ENCODE measurements around the gene LENEP.

DNA sequence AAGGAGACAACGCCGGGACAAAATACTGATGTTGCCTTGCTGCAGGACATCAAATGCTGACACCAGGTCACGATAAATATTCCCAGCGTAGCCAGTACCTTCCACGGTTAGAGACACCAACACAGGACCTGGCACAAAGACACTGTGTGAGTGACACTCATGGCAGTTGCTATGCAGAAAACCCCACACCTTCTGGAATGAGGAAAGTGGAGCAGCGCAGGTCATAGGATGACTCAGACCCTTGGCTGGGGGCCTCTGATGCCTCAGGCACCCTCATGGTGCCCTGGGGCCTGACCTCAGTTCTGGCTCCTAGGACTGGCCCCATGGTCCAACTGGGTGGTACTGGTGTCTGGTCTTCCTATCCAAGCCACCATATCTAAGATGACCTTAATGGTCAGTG lies 33.2 kb downstream of the LENEP start:
- TF ChIP-seq EZH2 (optimal IDR thresholded peaks at IDR 0.05; ENCODE audit: low read depth, low read length) (no peak), EZH2phosphoT487 (IDR thresholded peaks at IDR 0.05; ENCODE audit: low read length) (no peak)
- TF ChIP-seq, protein P1, sequence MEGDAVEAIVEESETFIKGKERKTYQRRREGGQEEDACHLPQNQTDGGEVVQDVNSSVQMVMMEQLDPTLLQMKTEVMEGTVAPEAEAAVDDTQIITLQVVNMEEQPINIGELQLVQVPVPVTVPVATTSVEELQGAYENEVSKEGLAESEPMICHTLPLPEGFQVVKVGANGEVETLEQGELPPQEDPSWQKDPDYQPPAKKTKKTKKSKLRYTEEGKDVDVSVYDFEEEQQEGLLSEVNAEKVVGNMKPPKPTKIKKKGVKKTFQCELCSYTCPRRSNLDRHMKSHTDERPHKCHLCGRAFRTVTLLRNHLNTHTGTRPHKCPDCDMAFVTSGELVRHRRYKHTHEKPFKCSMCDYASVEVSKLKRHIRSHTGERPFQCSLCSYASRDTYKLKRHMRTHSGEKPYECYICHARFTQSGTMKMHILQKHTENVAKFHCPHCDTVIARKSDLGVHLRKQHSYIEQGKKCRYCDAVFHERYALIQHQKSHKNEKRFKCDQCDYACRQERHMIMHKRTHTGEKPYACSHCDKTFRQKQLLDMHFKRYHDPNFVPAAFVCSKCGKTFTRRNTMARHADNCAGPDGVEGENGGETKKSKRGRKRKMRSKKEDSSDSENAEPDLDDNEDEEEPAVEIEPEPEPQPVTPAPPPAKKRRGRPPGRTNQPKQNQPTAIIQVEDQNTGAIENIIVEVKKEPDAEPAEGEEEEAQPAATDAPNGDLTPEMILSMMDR (IDR thresholded peaks at IDR 0.05; ENCODE audit: low read length), result no peak
